ENCODE data around the gene CUX1.
"Not testable (repeated sequence)": the region's sequence is repeated elsewhere in the genome, so short reads cannot be mapped to it uniquely, and the experiment has no call there.

CUX1 gene

DNA sequence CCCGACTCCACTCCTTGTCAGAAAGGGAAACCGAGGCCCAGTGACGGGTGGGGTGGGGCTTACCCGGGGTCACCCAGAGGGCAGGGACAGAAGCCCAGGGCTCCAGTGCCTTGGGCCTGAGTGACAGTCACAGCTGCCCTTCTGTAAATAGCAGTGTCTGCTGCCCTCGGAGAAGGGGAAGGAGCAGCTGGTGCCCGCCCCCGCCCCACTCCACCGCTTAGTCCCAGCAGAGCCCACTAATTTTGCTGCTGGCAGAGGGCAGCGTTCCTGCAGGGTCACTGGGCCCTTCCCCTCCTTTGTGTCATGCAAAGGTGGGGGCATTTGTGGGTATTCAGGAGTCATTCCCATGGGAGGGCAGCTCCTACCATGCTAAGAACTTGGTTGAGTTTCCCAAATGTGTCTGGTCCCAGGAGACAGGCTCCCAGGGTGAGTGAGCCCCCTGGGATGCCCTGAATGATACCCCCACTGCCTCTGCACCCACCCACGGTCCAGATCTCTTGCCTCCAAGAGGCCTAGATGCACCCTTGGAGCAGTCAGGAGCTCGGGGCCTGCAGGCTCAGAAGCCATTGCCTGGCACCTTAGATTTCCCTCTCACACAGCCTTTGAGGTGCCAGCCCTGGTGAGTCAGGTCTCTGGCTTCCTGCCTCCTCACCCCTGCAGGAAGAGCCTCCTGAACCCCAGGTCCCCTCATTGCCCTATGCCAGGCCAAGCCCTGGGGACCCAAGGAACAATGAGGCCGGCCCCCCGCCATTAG is 486.4 kb downstream of the CUX1 start:
- DNase-seq (ENCODE audit: low read depth, low spot score): no peak

DNA sequence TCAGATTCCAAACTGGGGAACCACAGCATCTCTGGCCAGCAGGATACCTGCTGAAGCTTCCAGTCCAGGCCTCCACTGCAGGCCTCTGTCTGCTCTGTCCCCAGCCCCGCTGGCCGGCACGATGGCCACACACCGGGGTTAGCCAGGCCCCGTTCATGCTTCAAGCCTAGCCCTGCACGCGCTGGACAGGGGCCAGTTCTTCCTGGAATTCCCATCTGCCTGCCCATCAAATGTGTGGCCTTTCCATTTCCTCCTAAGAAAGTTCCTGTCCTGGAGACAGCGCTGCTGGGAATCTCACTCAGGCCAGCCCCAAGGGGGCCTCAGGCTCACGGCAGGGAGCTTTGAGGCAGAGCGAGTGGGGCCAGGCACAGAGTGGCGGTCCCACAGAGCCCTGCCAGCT is 487.2 kb downstream of the CUX1 start:
- no peak for DNase-seq (ENCODE audit: low read depth, low spot score)

DNA sequence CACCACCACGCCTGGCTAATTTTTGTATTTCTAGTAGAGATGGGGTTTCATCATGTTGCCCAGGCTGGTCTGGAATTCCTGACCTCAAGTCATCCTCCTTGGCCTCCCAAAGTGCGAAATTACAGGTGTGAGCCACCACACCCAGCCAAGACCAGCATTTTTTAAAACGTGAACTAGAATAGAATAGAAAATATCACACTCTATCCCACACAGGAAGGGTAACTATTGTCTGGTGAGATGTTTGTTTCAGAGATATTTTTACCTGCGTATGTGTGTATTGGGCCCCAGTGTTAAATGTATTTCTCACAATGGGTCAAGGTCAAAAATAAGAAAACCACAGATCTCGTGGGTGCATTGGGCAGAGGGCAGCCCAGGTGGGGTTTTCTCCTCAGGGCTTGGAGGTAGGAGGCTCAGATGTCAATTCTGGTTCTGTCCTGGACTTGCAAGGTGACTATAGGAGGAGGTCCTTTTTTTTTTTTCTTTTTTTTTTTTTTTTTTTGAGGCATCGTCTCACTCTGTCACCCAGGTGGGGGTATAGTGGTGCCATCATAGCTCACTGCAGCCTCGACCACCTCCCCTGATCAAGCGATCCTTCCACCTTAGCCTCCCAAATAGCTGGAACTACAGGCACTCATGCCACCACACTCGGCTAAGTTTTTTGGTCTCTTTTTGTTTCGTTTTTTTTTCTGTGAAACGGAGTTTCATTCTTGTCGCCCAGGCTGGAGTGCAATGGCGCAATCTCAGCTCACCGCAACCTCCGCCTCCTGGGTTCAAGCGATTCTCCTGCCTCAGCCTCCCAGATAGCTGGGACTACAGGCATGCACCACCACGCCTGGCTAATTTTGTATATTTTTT is 488.2 kb downstream of the CUX1 start:
- DNase-seq (ENCODE audit: low read depth, low spot score): no peak

DNA sequence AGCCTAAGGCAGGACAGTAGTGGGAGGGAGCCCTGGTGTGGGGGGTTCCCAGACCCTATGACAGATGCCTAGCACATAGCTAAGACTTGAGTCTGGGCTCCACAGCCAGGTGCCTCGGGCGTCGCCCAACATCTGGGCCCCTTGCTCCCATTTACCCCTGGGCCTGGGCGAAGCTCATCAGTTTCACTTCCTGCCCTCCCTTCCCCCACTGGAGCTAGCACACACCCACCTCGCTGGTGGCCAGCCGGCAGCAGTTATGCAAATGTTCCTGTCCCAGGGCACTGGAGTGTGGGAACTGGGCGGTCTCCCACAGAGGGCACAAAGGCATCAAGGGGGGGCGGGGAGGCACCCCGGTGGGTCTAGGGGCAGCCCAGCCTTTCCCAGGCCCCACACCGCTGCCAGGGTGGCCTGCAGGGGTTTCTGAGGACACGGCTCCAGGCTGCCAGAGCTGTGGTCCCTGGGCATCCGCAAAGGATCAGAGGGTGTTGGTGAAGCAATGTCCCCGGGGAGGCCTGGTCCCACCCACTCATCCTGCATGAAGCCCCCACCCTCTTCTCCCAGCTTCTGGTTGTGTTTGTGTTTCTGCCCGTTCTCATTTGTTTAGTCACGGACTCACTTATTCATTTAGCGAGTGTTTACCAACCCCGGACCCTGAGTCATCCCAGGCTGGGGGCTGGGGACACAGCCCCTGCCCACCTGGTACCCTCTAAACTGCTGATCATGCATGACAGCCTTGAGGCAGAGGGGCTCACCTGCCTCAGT is 489.7 kb downstream of the CUX1 start:
- DNase-seq (ENCODE audit: low read depth, low spot score): no peak

DNA sequence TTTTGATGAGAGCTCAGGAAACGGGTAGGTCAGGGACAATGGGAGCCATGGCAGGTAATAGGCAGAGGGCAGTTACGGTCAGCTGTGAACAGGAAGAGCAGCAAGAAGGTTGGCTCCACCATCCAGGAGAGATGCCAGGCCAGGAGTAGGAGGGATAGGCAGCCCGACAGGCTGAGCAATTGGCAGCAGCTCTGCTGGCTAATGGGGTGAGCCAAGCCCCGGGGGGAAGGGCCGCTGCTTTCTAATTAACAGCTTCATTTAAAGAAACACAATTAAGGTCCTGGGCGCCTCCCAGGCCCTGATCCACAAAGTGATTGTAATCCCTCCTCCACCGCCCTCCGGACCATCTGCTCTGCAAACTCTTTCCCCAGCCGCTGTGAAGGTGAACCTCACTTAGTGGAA is 493.0 kb downstream of the CUX1 start:
- DNase-seq (ENCODE audit: low read depth, low spot score): no peak

DNA sequence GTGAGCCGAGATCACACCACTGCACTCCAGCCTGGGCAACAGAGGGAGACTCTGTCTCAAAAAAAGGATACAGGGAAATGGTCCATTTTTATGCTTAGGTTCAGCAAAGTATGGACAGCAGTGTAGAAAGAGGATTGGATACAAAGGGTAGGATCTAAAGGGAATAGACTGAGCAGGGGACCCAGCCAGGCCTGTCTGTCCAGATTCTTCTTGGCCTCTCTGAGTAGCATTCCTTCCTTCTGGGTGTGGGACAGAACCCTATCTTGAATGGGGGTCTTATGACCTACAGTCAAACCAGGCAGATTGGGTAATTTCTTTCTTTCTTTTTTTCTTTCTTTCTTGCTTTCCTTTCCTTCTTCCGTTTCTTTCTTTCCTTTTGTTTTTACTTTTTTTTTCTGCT is 494.9 kb downstream of the CUX1 start:
- DNase-seq (ENCODE audit: low read depth, low spot score): no peak

DNA sequence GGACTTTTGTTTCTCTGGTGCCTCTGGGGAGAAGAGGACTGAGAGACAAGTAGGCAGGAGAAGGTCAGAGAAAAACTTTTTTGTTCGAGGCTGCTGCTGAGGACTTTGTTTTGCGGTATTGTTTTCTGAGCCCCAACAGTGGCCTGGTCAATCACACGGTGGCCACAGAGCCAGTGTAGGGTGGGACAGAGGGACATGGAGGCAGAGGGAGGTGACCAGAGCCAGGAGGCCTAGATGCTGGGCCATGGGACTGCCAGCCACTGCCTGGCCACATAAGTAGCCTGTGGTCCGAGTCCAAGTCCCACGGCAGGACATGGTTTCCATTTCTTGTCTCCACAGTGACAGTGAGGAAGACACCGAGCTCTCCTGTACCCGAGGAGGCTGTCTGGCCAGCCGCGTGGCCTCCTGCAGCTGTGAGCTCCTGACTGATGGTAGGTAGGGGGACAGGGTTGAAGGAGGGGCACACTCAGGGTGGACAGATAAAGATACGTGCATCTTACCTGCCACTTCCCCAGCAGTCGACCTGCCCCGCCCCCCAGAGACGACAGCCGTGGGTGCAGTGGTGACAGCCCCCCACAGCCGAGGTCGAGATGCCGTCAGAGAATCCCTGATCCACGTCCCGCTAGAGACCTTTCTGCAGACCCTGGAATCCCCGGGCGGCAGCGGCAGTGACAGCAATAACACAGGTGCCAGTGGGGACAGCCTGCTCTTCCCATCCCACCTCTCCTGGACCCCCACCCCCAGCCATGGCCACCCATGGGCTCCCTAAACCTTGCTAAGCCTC is 496.8 kb downstream of the CUX1 start:
- no peak for DNase-seq (ENCODE audit: low read depth, low spot score)

DNA sequence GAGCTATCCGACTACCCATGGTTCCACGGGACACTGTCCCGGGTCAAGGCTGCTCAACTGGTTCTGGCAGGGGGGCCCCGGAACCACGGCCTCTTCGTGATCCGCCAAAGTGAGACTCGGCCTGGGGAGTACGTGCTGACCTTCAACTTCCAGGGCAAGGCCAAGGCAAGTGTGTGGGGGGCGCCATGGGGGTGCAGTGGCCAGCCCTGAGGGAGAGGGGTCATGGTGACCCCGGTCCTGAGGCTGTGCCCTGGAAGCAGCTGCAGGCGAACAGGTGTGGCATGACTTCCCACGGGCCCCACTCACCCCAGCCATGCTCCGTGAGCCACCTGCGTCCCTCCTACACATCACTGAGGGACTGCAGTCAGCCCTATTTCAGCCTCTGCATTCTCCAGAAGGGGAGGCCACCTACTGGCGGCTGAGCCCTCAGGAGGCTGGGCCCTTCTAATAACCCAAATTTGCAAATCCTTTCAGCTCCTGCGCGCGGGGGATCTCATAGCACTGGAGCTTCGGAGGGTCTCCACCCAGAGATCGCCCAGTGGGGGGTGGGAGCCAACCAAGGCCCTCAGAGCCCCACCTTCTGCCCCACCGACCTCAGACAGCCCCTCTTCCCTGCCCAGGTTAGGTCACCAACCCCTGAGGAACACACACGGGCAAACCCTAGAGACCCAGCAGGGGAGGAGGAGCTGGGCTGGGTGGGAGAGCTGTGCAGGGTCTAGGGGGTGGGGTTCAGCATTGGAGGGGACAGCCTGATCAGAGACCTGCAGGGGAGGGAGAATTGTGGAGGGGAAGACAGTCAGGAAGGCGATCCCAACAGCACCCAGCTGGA is 500.0 kb downstream of the CUX1 start:
- no peak for DNase-seq (ENCODE audit: low read depth, low spot score)

DNA sequence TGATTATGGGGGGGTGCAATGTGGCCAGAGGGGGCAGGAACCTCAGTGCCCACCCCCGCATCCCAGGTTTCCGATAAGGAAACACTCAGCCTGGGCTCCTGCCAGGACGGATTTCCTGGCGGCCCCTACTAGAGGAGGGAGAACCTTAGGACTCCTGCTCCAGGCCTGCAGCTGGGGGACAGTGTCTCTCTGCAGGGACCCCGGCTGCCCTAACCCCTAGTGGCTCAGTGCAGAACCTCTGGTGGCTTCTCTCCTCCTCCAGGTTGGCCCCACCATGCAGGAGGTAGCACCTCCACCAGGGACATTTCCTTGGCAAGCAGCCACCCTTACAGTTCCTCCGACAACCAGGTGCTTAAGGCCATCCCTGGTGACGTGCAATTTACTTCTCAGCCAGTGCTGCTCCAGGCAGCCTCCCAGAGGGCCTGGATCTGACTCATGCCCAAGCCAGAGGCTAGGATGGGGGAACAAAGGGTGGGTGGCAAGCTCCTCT is 501.1 kb downstream of the CUX1 start:
- no peak for DNase-seq (ENCODE audit: low read depth, low spot score)

DNA sequence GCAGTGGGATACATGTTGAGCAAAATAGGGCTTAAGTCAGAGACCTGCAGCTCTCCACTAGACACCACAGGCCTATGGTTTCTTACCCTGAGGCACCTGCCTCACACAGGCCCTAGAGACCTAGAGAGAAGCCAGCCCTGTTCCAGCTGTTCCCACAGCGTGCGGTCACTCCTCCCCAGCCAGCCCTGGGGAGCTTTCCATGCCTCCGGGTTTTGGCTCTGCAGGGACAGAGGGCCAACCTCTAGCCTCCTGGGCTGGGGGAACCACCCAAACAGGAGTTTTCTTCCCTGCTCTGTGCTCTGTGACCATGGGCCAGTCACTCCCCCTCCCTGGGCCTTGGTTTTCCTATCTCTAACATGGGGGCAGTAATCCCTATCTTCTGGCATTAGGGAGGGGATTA is 502.2 kb downstream of the CUX1 start:
- DNase-seq (ENCODE audit: low read depth, low spot score): no peak

DNA sequence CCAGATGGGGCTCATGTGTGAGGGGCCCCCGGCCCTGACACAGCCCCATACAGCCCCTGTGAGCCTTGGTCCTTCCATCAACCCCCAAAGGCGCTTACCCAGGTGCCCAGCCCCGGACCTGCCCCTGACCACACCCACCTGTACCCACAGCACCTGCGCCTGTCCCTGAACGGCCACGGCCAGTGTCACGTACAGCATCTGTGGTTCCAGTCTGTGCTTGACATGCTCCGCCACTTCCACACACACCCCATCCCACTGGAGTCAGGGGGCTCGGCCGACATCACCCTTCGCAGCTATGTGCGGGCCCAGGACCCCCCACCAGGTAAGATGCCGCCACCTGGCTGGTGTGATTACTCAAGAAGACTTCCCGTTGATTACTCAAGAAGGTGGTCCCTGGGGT is 502.8 kb downstream of the CUX1 start:
- DNase-seq (ENCODE audit: low read depth, low spot score): no peak

DNA sequence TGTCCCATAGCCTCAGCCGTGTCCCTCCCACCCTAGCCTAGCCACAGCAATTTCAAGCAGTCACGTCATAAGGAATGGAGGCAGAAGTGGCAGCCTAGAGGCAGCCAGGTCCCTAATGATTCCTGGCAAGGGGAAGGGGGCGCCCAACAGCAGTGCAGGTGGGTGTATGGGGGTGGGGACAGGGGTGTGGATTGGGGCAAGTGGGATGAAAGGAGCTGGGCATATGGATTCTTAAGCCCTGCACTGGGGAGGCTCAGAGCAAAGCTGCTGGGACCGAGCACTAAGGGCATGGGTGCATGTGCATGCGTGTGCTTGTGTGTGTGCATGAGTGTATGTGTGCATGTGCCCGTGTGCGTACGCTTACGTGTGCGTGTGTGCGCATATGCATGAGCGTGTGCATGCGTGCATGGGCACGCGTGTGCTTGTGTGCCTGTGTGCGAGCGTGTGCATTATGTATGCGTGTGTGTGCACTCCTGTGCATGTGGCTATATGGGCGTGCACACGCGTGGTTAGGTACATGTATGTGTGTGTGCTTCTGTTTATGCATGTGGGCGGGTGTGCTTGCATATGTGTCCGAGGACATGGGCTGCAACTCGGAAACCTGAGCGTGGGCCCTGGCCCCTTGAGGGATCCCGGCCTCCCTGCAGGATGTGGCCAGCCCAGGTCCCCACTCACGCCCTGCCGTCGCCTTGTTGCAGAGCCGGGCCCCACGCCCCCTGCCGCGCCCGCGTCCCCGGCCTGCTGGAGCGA is 503.4 kb downstream of the CUX1 start:
- DNase-seq (ENCODE audit: low read depth, low spot score): no peak

DNA sequence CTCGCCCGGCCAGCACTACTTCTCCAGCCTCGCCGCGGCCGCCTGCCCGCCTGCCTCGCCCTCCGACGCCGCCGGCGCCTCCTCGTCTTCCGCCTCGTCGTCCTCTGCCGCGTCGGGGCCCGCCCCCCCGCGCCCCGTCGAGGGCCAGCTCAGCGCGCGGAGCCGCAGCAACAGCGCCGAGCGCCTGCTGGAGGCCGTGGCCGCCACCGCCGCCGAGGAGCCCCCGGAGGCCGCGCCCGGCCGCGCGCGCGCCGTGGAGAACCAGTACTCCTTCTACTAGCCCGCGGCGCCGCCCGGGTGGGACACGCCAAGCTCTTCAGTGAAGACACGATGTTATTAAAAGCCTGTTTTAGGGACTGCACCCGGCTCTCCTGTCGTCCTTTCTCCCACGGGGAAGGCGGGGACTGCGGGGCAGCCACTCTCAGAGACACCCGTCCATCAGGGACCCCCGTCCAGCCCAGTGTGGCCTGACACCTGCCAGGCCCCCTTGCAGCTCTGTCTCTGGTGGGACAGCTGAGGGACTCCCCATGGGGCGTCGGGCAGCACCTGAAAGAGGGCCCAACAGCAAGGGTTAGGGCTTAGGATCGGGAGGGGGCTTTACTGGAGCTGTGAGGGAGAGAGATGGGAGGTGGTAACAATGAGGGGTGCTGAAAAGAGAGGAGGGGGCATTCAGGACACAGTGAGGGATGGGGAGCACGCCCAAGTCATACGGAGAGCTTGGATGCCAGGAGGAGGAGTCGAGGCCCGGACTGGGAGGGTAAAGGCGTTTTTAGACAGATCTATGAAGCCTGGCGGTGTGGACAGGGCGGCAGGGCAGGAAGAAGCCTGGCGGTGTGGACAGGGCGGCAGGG is 504.1 kb downstream of the CUX1 start:
- DNase-seq (ENCODE audit: low read depth, low spot score): no peak

DNA sequence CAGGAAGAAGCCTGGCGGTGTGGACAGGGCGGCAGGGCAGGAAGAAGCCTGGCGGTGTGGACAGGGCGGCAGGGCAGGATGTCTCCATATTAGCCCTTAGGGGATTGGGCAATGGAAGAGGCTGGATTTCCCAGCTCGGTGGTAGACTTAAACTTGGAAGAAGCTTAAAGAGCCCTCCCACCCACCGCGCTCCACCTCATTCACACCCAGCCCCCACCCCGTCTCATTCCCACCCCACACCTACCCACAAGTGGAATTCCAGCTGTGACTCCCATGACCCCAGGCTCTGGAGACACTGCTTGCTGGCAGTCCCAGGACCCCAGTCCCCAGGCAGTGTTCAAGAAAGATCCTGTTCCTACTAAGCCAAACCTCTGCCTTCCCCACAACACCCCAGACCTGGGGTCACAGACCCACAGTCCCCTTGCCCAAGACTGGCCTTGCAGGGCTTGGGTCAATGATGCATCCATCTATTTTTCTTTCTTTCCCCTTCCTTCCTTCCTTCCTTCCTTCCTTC is 504.8 kb downstream of the CUX1 start:
- DNase-seq (ENCODE audit: low read depth, low spot score): no peak

DNA sequence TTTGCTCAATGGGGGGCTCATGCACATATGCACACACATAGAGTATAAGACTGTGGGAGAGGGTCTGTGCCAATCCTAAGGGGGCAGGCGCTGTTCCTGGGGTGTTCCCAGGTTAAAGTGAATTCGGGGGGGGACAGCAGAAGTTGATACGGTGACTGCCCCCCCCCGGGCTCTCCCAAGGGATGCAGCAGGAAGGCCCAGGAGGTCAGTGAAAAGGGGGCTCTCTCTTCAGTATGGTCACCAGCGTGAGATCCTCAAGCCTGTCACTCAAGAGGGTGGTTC is 506.4 kb downstream of the CUX1 start:
- DNase-seq (ENCODE audit: low read depth, low spot score): no peak

DNA sequence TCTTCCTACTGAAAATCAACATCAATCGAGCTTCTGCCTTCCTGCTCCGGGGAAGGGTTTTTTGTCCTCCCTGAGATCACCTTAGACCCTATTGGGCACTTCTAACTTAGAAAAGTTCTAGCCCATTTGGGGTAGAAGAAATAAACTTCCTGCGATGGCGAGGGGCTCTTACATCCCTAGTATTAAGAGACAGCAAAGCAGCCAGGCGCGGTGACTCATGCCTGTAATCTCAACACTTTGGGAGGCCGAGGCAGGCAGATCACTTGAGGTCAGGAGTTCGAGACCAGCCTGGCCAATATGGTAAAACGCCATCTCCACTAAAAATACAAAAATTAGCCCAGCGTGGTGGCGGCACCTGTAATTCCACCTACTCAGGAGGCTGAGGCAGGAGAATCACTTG is 507.7 kb downstream of the CUX1 start:
- DNase-seq (ENCODE audit: low read depth, low spot score): not testable (repeated sequence)

DNA sequence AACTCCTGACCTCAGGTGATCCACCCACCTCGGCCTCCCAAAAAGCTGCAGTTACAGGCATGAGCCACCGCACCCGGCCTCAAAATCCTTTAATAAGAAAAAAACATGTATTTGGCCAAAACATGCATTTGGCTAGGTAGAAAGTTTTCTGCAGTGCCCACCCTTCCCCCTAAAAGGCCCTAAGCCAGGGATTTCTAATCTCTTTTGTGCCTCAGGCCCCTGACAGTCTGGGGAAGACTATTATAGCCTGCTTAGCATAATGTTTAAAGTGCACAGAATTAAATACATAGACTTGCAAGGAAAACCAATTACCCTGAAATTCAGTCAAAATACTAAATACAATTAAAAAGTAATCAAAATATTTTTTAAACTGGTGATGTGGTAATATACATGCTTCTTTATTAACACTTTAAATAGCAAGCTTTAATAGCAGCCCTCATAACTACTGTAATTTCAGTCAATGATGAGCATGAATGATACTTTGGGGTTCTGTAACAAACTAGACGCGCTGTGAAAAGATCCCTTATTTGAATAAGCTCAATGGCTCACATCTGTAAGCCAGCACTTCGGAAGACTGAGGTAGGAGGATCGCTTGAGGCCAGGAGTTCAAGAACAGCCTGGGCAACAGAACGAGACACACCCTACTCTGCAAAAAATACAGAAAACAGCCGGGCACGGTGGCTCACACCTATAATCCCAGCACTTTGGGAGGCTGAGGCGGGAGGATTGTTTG is 508.9 kb downstream of the CUX1 start:
- no peak for DNase-seq (ENCODE audit: low read depth, low spot score)

DNA sequence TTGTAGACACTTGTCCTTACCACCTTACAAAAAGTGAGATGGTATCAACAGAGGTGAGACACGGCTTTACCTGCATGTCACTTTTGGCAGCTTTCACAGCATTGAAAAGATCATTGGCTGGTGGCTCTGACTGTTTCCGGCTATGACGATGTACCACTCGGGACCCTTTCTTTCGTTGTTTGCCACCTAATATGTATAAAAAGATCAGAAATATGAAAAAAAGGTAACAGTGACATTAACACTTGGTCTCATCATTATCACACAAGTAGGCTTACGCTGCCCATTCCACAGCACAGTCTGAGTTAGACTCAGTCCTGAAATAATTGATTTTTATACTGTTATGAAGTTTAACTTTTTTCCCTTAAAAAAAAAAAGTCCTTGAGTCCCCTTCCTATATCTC is 509.8 kb downstream of the CUX1 start:
- DNase-seq (ENCODE audit: low read depth, low spot score): not testable (repeated sequence)

Data from activated CD4-positive, CD25-positive, alpha-beta regulatory T cell treated with anti-CD3 and anti-CD28 coated beads, Interleukin-2, amount 50 U/mL, for 16 hours (primary cell).